Skeletal muscle tissue (tissue), 4 donors: Measurements from ENCODE around the gene GRB7. TPM values are rescaled to one million over a fixed set of nuclear protein-coding genes. Genes with fewer than 3 reads are reported as not detected.
A peak's percentile ranks its signal among the peaks of the same experiment; 100 is the strongest.

Experiments used
- H3K27ac ChIP-seq: one replicate; pipeline ENCODE4 v1.7.0; 2013; ENCODE audit warnings: mild to moderate bottlenecking, low read depth, low read length, inconsistent platforms
- H3K27me3 ChIP-seq, 3 donors: one replicate each; pipeline ENCODE4 v1.7.0; 2013; ENCODE audit warnings: low read length in 3 of 3; ENCODE audit not compliant: control insufficient read depth in 3 of 3, insufficient read depth in 3 of 3
- H3K36me3 ChIP-seq, 3 donors: one replicate each; pipeline ENCODE4 v1.7.0; 2013; ENCODE audit warnings: low read length in 3 of 3; ENCODE audit not compliant: control insufficient read depth in 3 of 3, insufficient read depth in 3 of 3
- H3K4me1 ChIP-seq, 3 donors: one replicate each; pipeline ENCODE4 v1.7.0; 2013; ENCODE audit warnings: low read length in 3 of 3, mild to moderate bottlenecking in 3 of 3; ENCODE audit not compliant: control insufficient read depth in 3 of 3, insufficient read depth in 3 of 3
- H3K4me3 ChIP-seq, 3 donors: one replicate each; pipeline ENCODE4 v1.7.0; 2013; ENCODE audit warnings: low read length in 3 of 3
- H3K9ac ChIP-seq, 3 donors: one replicate each; pipeline ENCODE4 v1.7.0; 2013; ENCODE audit warnings: low read length in 3 of 3, mild to moderate bottlenecking in 3 of 3, moderate library complexity in 2 of 3, low read depth in 1 of 3
- H3K9me3 ChIP-seq, 3 donors: one replicate each; pipeline ENCODE4 v1.7.0; 2013; ENCODE audit warnings: low read length in 3 of 3; ENCODE audit not compliant: control insufficient read depth in 3 of 3
- total RNA-seq: library from RNA; depleted of rRNA; stranded (reverse); fragments of >200 nt; gene quantifications from one replicate; pipeline ENCODE4 v1.2.3, GENCODE V29; 2014
- donor health status: Osteomylitis.

The GRB7 gene
- total RNA-seq, 1 donor from 2014 or later, result not detected

GRCh38 chr17:39739885-39740356 lies 2.2 kb downstream of the GRB7 start:
- no peak overlapping the region for H3K27ac ChIP-seq
- H3K36me3 ChIP-seq, result no peaks in the 10 kb centered on the region
- no peak overlapping the region for H3K4me3 ChIP-seq
- peaks cover 4 to 13% (median 10%) of the 10 kb centered on the region in 3 donors for H3K4me1 ChIP-seq
- H3K27me3 ChIP-seq, result peaks cover 63 to 79% (median 71%) of the 10 kb centered on the region in 3 donors
- H3K9me3 ChIP-seq, result no peaks in the 10 kb centered on the region
- H3K9ac ChIP-seq, result peak overlapping the region in 1 of 3 donors; percentile 25

GRCh38 chr17:39740357-39741111 lies 2.8 kb downstream of the GRB7 start:
- H3K27me3 ChIP-seq, result peaks cover 63 to 79% (median 71%) of the 10 kb centered on the region in 3 donors

GRCh38 chr17:39742126-39742855 lies 4.6 kb downstream of the GRB7 start:
- H3K27ac ChIP-seq, result no peak overlapping the region
- H3K36me3 ChIP-seq, result no peaks in the 10 kb centered on the region
- no peaks in the 10 kb centered on the region for H3K9me3 ChIP-seq
- no peak overlapping the region for H3K9ac ChIP-seq
- H3K27me3 ChIP-seq, result peaks cover 55 to 67% (median 60%) of the 10 kb centered on the region in 3 donors
- H3K4me1 ChIP-seq, result peaks cover 4 to 13% (median 10%) of the 10 kb centered on the region in 3 donors
- H3K4me3 ChIP-seq, result no peak overlapping the region

More at GRCh38 chr17:39740357-39741111, 2.8 kb downstream of the GRB7 start:
- Histone ChIP-seq H3K9ac (no peak overlapping the region), H3K36me3 (no peaks in the 10 kb centered on the region), H3K4me3 (no peak overlapping the region), H3K27ac (no peak overlapping the region), H3K4me1 (peaks cover 4 to 13% (median 10%) of the 10 kb centered on the region in 3 donors), H3K9me3 (no peaks in the 10 kb centered on the region)

GRCh38 chr17:39742856-39743436 lies 5.2 kb downstream of the GRB7 start:
- Histone ChIP-seq H3K4me1 (peaks cover 3 to 7% (median 5%) of the 10 kb centered on the region in 3 donors), H3K9ac (no peak overlapping the region), H3K27ac (no peak overlapping the region), H3K27me3 (peaks cover 49 to 60% (median 53%) of the 10 kb centered on the region in 3 donors), H3K36me3 (no peaks in the 10 kb centered on the region), H3K9me3 (no peaks in the 10 kb centered on the region), H3K4me3 (no peak overlapping the region)

- Histone ChIP-seq H3K27ac (no peak overlapping the region), H3K9ac (no peak overlapping the region), H3K36me3 (no peaks in the 10 kb centered on the region), H3K9me3 (no peaks in the 10 kb centered on the region), H3K4me3 (no peak overlapping the region), H3K27me3 (peaks cover 38 to 51% (median 50%) of the 10 kb centered on the region in 3 donors), H3K4me1 (peaks cover 0 to 4% (median 3%) of the 10 kb centered on the region in 3 donors)
Measured at GRCh38 chr17:39744075-39744835, 6.5 kb downstream of the GRB7 start.

GRCh38 chr17:39744836-39745215 lies 7.1 kb downstream of the GRB7 start:
- peaks cover 32 to 46% (median 44%) of the 10 kb centered on the region in 3 donors for H3K27me3 ChIP-seq
- no peak overlapping the region for H3K9ac ChIP-seq
- no peaks in the 10 kb centered on the region for H3K4me1 ChIP-seq
- H3K36me3 ChIP-seq, result no peaks in the 10 kb centered on the region
- H3K4me3 ChIP-seq, result no peak overlapping the region
- H3K27ac ChIP-seq, result no peak overlapping the region
- H3K9me3 ChIP-seq, result no peaks in the 10 kb centered on the region

- Histone ChIP-seq H3K4me1 (peaks cover 3 to 6% (median 4%) of the 10 kb centered on the region in 3 donors), H3K9ac (no peak overlapping the region), H3K27ac (no peak overlapping the region), H3K36me3 (no peaks in the 10 kb centered on the region), H3K4me3 (no peak overlapping the region), H3K27me3 (peaks cover 25 to 38% (median 37%) of the 10 kb centered on the region in 3 donors), H3K9me3 (no peaks in the 10 kb centered on the region)
Measured at GRCh38 chr17:39745335-39746144, 7.8 kb downstream of the GRB7 start.

GRCh38 chr17:39746145-39746461 lies 8.4 kb downstream of the GRB7 start:
- Histone ChIP-seq H3K9me3 (no peaks in the 10 kb centered on the region), H3K4me3 (no peak overlapping the region), H3K4me1 (peaks cover 4 to 10% (median 6%) of the 10 kb centered on the region in 3 donors), H3K36me3 (no peaks in the 10 kb centered on the region), H3K27ac (no peak overlapping the region), H3K27me3 (peaks cover 21 to 33% (median 31%) of the 10 kb centered on the region in 3 donors), H3K9ac (no peak overlapping the region)

GRCh38 chr17:39747745-39748144 lies 10.0 kb downstream of the GRB7 start:
- Histone ChIP-seq H3K9me3 (no peaks in the 10 kb centered on the region), H3K27me3 (peaks cover 12 to 19% (median 17%) of the 10 kb centered on the region in 3 donors), H3K9ac (no peak overlapping the region), H3K36me3 (no peaks in the 10 kb centered on the region), H3K4me3 (no peak overlapping the region), H3K27ac (no peak overlapping the region), H3K4me1 (peaks cover 4 to 10% (median 6%) of the 10 kb centered on the region in 3 donors)
